OCI-LY7 (cell line): Measurements from ENCODE around the gene SCLT1.

Experiments
- CTCF ChIP-seq: fragments of 200-600 bp; sonication (generic); conservative IDR thresholded peaks from 2 replicates; pipeline ENCODE4 v1.5.1; 2014; ENCODE audit warnings: mild to moderate bottlenecking, antibody characterized with exemption, low read length, moderate library complexity, mixed read lengths
- EZH2phosphoT487 ChIP-seq: fragments of 200-600 bp; sonication (generic); IDR thresholded peaks from 2 replicates; pipeline ENCODE4 v1.6.1; 2018; ENCODE audit warnings: low read depth, borderline replicate concordance, mild to moderate bottlenecking, mixed run types, antibody characterized with exemption, low read length, moderate library complexity, mixed read lengths

GRCh38 chr4:128978985-128979384 lies 114.4 kb downstream of the SCLT1 start:
- TF ChIP-seq CTCF (no peak), EZH2phosphoT487 (no peak)
